ENCODE data around the gene MAP3K5. TPM values are rescaled to one million over a fixed set of nuclear protein-coding genes. Genes with fewer than 3 reads are reported as not detected.

The MAP3K5 gene
- total RNA-seq, 4 donors from 2014 or later = 26.9 to 64.5 (median 34.0) TPM

DNA sequence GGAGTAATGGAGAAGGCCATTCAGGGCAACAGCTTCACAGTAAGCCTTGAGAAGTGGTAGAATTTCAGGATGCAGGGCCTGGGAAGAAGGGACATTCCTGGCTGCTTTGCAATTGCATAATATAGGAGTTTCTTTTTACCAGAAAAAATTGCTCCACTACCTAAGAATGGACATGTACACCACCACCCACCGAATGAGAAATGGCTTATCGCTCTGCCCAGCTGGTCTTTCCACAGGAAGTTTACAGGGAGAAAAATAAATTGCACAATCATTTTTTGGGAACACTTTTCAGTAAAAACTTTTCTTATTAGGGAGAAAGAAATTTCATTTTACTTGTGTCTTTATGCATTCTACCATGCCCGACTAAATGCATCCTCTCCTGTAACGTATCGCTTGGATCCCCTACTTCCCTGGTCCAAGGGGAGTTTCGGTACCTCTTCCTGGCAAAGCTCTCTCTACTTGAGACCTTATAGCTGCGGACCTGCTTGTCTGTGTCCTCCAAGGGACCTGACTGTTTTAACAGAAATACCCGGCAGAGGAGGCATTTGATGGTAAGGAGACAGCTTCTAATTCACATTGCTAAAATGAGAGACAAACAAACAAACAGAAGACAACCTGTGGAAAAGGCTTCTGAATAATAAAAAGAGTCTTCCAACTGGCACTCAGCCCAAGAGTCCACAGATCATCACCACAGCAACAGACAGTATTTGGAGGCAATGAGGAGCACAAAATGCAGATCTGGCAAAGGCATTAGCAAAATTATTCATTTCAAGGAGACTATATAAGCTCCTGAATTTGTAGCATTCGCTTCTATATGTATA is 54.2 kb downstream of the MAP3K5 start:
- H3K27me3 ChIP-seq = no peaks in the 10 kb centered on the region
- no peak for TF ChIP-seq CTCF (IDR thresholded peaks at IDR 0.05)
- peak in 1 of 2 donors; percentile 58 for TF ChIP-seq EP300 (IDR thresholded peaks at IDR 0.05)
- H3K36me3 ChIP-seq = no peaks in the 10 kb centered on the region
- peak in 1 of 2 donors; percentile 53 for DNase-seq (ENCODE audit: low spot score in 2 of 2)
- 56 to 57% methylated on average over 9 of the region's 9 CpGs for WGBS, 2 donors
- H3K4me1 ChIP-seq = peaks cover 0 to 33% (median 8%) of the 10 kb centered on the region in 4 donors
- peak overlapping the region in 3 of 4 donors; percentile 61 to 70 (median 63) for H3K27ac ChIP-seq
- H3K9me3 ChIP-seq = no peaks in the 10 kb centered on the region
- H3K4me3 ChIP-seq = no peak overlapping the region

- Histone ChIP-seq H3K4me3 (no peak overlapping the region), H3K27me3 (no peaks in the 10 kb centered on the region), H3K9me3 (no peaks in the 10 kb centered on the region), H3K27ac (peak overlapping the region in 3 of 4 donors; percentile 6 to 70 (median 63)), H3K36me3 (no peaks in the 10 kb centered on the region), H3K4me1 (peaks cover 0 to 33% (median 8%) of the 10 kb centered on the region in 4 donors)
- WGBS, 2 donors = 96 to 99% methylated on average over 5 of the region's 5 CpGs
- TF ChIP-seq POLR2A (IDR thresholded peaks at IDR 0.05) = no peak
- TF ChIP-seq CTCF (IDR thresholded peaks at IDR 0.05) = no peak
- TF ChIP-seq EP300 (IDR thresholded peaks at IDR 0.05) = no peak
- no peak for DNase-seq (ENCODE audit: low spot score in 2 of 2)
Measured at GRCh38 chr6:136737374-136737844, 54.9 kb downstream of the MAP3K5 start.

- no peaks in the 10 kb centered on the region for H3K9me3 ChIP-seq
Measured at GRCh38 chr6:136736281-136736960, 55.9 kb downstream of the MAP3K5 start.

GRCh38 chr6:136734977-136735376 is 57.3 kb downstream of the MAP3K5 start:
- H3K4me1 ChIP-seq = peaks cover 0 to 26% (median 8%) of the 10 kb centered on the region in 4 donors
- H3K27ac ChIP-seq = no peak overlapping the region
- H3K27me3 ChIP-seq = no peaks in the 10 kb centered on the region

More at GRCh38 chr6:136736281-136736960, 55.9 kb downstream of the MAP3K5 start:
- Histone ChIP-seq H3K27me3 (no peaks in the 10 kb centered on the region), H3K4me3 (no peak overlapping the region), H3K27ac (no peak overlapping the region), H3K4me1 (peaks cover 0 to 33% (median 8%) of the 10 kb centered on the region in 4 donors), H3K36me3 (no peaks in the 10 kb centered on the region)
- WGBS, 2 donors = 83 to 85% methylated on average over 5 of the region's 5 CpGs
- DNase-seq (ENCODE audit: low spot score in 2 of 2) = no peak
- TF ChIP-seq CTCF (IDR thresholded peaks at IDR 0.05) (no peak), EP300 (IDR thresholded peaks at IDR 0.05) (no peak), POLR2A (IDR thresholded peaks at IDR 0.05) (no peak)

More at GRCh38 chr6:136734977-136735376, 57.3 kb downstream of the MAP3K5 start:
- TF ChIP-seq EP300 (IDR thresholded peaks at IDR 0.05) (no peak), POLR2A (IDR thresholded peaks at IDR 0.05) (no peak), CTCF (IDR thresholded peaks at IDR 0.05) (no peak)
- 76 to 81% methylated on average over 1 of the region's 1 CpG for WGBS, 2 donors
- Histone ChIP-seq H3K36me3 (no peaks in the 10 kb centered on the region), H3K9me3 (no peaks in the 10 kb centered on the region), H3K4me3 (no peak overlapping the region)
- DNase-seq (ENCODE audit: low spot score in 2 of 2) = no peak
